HG03060 (cell line): ENCODE data around the gene GFM2.
"Not testable (repeated sequence)": the region's sequence is repeated elsewhere in the genome, so short reads cannot be mapped to it uniquely, and the experiment has no call there.

ENCODE experiments used
- ATAC-seq: cut with Tn5 transposase; IDR thresholded peaks from one replicate; pipeline ENCODE4 v1.9.1; 2021; ENCODE audit warnings: low read depth, moderate number of reproducible peaks; ENCODE audit not compliant: unreplicated experiment

GFM2 gene

GRCh38 chr5:74766849-74767578 lies at the start of gene GFM2, which contains the start of gene NSA2:
Gene GFM2 (minus strand): TSS chr5:74767117. CDS start chr5:74763742, 3,375 bp downstream.
Gene NSA2 (plus strand): TSS chr5:74767249. CDS start chr5:74767361, 112 bp downstream.
- peak; percentile 85 for ATAC-seq

- no peak for ATAC-seq
Observed at GRCh38 chr5:74810915-74811314, 44.0 kb upstream of the GFM2 start.

DNA sequence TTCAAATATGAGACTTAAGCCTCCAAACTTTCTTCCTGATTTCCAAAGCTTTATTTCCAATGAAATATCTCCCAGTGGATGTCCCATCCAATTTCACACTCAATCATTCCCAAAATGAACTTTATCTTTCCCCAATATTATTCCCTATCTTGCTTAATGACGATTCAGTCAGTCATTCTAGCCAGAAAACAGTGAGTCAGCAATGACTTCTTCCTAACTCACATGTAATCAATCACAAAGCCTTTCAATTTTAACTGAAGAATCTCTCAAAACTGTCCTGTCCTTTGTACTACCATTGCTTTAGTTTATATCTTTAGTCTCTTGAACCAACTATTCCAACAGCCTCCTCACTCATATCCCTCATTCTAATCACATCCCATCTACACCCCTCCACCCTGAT lies 35.0 kb upstream of the GFM2 start:
- no peak for ATAC-seq

- ATAC-seq, result no peak
Observed at GRCh38 chr5:74801197-74801596, 34.3 kb upstream of the GFM2 start.

- ATAC-seq, result no peak
Observed at GRCh38 chr5:74798977-74799911, 32.3 kb upstream of the GFM2 start.

- not testable (repeated sequence) for ATAC-seq
Observed at GRCh38 chr5:74791669-74792068, 24.8 kb upstream of the GFM2 start.

DNA sequence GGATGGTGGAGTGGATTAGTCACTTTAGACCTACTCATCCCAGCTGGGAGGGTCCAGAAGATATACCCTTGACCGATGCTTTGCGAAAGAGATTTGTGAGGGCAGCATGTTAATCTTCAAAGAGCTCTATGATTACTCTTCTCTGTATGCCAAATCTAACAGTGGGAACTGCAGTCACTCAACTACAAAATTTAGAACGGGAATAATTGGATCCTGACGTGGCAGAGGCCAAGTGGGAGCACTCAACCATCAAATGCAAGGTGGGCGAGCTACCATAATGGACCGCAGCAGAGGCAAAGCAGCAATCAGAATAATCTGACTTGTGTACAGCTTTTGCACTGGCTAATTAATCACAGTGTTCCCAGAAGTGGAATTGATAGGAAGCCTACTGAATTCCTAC lies 20.5 kb upstream of the GFM2 start:
- no peak for ATAC-seq

GRCh38 chr5:74786851-74787250 lies 19.9 kb upstream of the GFM2 start:
- no peak for ATAC-seq

- ATAC-seq, result no peak
Observed at GRCh38 chr5:74778609-74779008, 11.7 kb upstream of the GFM2 start.

- ATAC-seq, result no peak
Observed at GRCh38 chr5:74772359-74772758, 5.4 kb upstream of the GFM2 start.

- no peak for ATAC-seq
Observed at GRCh38 chr5:74767579-74767913, 629 bp upstream of the GFM2 start.

DNA sequence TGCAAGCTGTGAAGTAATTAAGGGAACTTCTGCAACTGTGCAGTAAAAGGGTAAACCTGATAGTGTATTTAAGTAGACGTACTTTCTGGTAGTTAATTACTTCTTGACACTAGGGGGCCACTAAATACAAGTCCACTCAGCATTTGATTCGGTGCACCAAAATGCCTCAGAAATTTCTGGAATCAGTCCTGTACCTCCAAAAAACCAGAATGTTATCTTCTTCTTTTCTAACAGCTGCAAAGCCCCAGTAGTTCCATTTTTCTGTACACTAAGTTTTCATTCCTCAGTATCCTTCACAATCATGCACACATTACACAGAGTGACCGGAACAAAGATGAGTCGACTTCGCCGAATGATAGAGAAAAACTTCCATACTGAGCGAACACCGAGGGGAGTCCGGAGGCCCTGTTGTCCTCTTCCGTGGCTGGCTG lies 484 bp downstream of the GFM2 start:
- ATAC-seq, result no peak

DNA sequence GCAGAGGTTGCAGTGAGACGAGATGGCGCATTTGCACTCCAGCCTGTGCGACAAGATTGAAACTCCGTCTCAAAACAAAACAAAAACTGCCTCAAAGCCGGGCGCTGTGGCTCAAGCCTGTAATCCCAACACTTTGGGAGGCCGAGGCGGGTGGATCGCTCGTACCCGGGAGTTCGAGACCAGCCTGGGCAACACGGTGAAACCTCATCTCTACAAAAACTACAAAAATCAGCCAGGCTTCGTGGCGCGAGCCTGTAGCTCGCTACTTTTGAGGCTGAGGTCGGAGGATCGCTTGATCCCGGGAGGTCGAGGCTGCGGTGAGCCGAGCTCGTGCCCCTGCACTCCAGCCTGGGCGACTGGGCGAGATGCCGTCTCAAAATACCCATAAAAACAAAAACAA lies 988 bp downstream of the GFM2 start:
- no peak for ATAC-seq

- ATAC-seq, result no peak
Observed at GRCh38 chr5:74765201-74765600, 1.7 kb downstream of the GFM2 start.

DNA sequence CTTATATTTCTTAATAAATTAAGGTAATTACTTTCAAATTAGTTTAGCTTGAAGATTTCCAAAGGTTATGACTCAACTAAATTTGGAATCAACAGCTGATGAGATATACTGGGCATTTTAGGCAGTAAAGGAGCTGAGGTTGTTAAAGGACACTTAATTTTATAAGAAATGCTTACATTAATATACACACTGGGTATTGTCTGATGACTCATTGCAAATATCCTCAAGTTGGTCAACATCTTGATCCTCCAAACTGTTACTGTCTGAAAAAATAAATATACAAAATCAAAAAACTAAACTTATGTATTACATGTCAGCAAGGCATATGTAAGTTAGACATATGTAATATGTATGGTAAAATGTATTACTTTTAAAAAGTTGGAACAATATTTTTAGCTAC lies 3.4 kb downstream of the GFM2 start:
- ATAC-seq, result no peak

DNA sequence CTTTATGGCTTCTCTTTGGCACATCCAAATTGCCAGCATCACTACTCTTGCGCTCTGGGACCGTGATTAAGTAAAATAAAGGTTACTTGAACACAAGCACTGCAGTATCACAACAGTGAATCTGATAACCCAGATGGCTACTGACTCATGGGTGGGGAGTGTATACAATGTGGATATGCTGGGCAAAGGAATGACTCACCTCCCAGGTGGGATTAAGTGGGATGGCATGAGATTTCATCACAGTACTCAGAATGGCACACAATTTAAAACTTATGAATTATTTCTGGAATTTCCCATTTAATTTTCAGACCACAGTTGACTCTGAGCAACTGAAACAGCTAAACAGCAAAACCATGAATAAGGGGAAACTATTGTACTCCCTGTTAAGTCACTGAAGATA lies 4.3 kb downstream of the GFM2 start:
- no peak for ATAC-seq

GRCh38 chr5:74761241-74761640 lies 5.7 kb downstream of the GFM2 start:
- ATAC-seq, result no peak

DNA sequence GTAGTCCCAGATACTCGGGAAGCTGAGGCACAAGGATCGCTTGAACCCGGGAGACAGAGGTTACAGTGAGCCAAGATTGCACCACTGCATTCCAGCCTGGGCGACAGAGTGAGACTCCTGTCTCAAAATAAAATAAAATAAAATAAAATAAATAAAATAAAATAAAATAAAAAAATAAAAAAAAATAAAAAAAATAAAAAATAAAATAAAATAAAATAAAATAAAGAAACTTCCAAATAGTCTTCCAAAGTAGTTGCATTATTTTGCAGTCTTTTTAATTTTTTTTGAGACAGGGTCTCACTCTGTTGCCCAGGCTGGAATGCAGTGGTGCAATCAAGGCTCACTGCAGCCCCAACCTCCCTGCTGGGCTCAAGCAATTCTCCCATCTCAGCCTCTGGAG lies 18.2 kb downstream of the GFM2 start:
- not testable (repeated sequence) for ATAC-seq

DNA sequence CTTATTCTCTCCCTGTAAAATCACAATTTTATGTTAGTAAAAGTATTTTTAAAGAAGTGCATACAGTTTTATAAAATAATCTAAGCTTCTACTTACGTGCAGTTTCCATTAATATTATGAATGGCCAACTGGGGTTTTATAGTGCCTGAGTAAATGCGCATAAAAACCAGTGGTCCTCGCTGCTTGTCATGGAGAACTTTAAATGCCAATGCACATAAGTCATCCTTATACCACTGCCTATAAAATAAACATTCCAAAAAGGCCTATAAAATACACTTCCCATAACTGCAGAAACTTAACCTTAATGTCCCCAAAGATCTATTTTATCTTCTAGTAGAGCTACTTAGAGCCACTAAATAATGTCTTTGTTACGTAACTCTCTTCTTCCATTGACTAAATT lies 28.5 kb downstream of the GFM2 start:
- no peak for ATAC-seq

- ATAC-seq, result no peak
Observed at GRCh38 chr5:74736759-74737158, 30.2 kb downstream of the GFM2 start.

GRCh38 chr5:74725331-74725730 lies 41.6 kb downstream of the GFM2 start:
- ATAC-seq, result no peak

GRCh38 chr5:74722271-74722670 lies 44.6 kb downstream of the GFM2 start:
- no peak for ATAC-seq
